ENCODE measurements around the gene RNF4. TPM values are rescaled to one million over a fixed set of nuclear protein-coding genes. Genes with fewer than 3 reads are reported as not detected.
A peak's percentile ranks its signal among the peaks of the same experiment; 100 is the strongest.
"Not testable (repeated sequence)": the region's sequence is repeated elsewhere in the genome, so short reads cannot be mapped to it uniquely, and the experiment has no call there.

The RNF4 gene
- total and polyA plus RNA-seq, 2 experiments from 2014 or later = 63.1 to 66.5 TPM

- H4K20me1 ChIP-seq (ENCODE audit: insufficient read depth) = no peaks in the 10 kb centered on the region
- H3F3A ChIP-seq (ENCODE audit: insufficient read depth) = peaks cover 20% of the 10 kb centered on the region
- no peak for DNase-seq
- no peak overlapping the region for H3K27ac ChIP-seq
- no peaks in the 10 kb centered on the region for H3K4me1 ChIP-seq (ENCODE audit: insufficient read depth)
- H3K9me2 ChIP-seq (ENCODE audit: insufficient read depth) = no peaks in the 10 kb centered on the region
- no peaks in the 10 kb centered on the region for H3K9me3 ChIP-seq (ENCODE audit: low read depth)
- H3K4me2 ChIP-seq (ENCODE audit: unreplicated experiment) = no peak overlapping the region
- H3K9ac ChIP-seq = no peak overlapping the region
- in situ Hi-C loops (cut with MboI) = no loop called here
- H2AFZ ChIP-seq = no peak overlapping the region
- no peaks in the 10 kb centered on the region for H3K36me3 ChIP-seq (ENCODE audit: low read depth)
- H3K79me2 ChIP-seq (ENCODE audit: insufficient read depth) = no peaks in the 10 kb centered on the region
- 70 to 75% methylated on average over 11 to 13 of the region's 13 CpGs for WGBS, 2 experiments (ENCODE audit: low coverage in 1 of 2, low lambda C conversion rate in 2 of 2, missing lambda C conversion rate in 2 of 2)
- TF ChIP-seq EZH2phosphoT487 (IDR thresholded peaks at IDR 0.05; ENCODE audit: insufficient read depth, low read depth) = no peak
- no peak for TF ChIP-seq EZH2 (IDR thresholded peaks at IDR 0.05; ENCODE audit: insufficient read depth, poor library complexity, severe bottlenecking)
- H3K4me3 ChIP-seq = no peak overlapping the region
- peaks cover 1% of the 10 kb centered on the region; the same call in 1 of the 2 replicates for H3K27me3 ChIP-seq (replicated peaks; ENCODE audit: insufficient read depth)
Observed at GRCh38 chr4:2426711-2427275, 42.1 kb upstream of the RNF4 start.

GRCh38 chr4:2427383-2428334 lies 41.2 kb upstream of the RNF4 start:
- Histone ChIP-seq H3K4me3 (no peak overlapping the region), H3K4me1 (ENCODE audit: insufficient read depth) (no peaks in the 10 kb centered on the region)
- 76 to 80% methylated on average over 23 of the region's 23 CpGs for WGBS, 2 experiments (ENCODE audit: low coverage in 1 of 2, low lambda C conversion rate in 2 of 2, missing lambda C conversion rate in 2 of 2)

DNA sequence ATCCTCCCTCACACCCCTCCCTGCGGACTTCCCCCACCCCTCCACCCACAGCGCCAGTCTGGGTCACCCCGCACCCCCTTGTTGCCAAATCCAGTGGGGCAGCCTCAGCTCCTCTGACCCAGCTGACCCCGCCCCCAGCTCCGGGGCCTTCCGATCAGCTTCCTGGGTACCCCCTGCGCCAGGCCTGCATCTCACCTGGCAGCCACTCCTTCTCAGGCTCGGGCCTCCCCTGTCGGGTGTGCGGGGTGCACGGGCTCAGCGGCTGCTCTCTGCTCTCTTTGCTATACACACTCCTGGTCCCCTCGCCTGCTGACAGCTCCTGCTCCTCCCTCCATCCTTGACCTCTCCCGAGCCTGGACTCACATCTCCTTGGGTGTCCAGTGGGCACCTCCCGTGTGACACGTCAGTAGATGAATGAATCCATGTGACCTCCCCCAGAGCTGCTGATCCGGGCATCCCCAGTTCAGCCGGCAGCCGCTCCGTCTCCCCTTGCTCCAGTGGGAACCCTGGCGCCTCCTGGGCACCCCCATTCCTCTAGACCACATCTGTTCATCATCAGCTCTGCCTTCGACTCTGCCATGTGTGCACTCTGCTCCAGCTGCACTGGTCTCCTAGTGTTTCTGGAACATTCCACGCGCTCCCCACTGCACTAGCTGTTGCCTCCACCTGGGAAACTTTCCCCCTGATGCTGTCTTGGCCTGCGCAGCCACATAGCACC lies 40.3 kb upstream of the RNF4 start:
- Histone ChIP-seq H2AFZ (no peak overlapping the region), H3K4me3 (no peak overlapping the region), H3K9me3 (ENCODE audit: low read depth) (no peaks in the 10 kb centered on the region), H4K20me1 (ENCODE audit: insufficient read depth) (no peaks in the 10 kb centered on the region), H3K79me2 (ENCODE audit: insufficient read depth) (no peaks in the 10 kb centered on the region), H3K9me2 (ENCODE audit: insufficient read depth) (no peaks in the 10 kb centered on the region), H3K27me3 (replicated peaks; ENCODE audit: insufficient read depth) (no peaks in the 10 kb centered on the region), H3K36me3 (ENCODE audit: low read depth) (no peaks in the 10 kb centered on the region), H3K4me1 (ENCODE audit: insufficient read depth) (no peaks in the 10 kb centered on the region), H3K27ac (no peak overlapping the region), H3F3A (ENCODE audit: insufficient read depth) (peaks cover 20% of the 10 kb centered on the region), H3K9ac (no peak overlapping the region), H3K4me2 (ENCODE audit: unreplicated experiment) (no peak overlapping the region)
- WGBS, 2 experiments (ENCODE audit: low coverage in 1 of 2, low lambda C conversion rate in 2 of 2, missing lambda C conversion rate in 2 of 2) = 51 to 52% methylated on average over 23 to 25 of the region's 25 CpGs
- TF ChIP-seq EZH2 (IDR thresholded peaks at IDR 0.05; ENCODE audit: insufficient read depth, poor library complexity, severe bottlenecking) = no peak
- in situ Hi-C loops (cut with MboI) = no loop called here
- DNase-seq = no peak

More at GRCh38 chr4:2427383-2428334, 41.2 kb upstream of the RNF4 start:
- in situ Hi-C loops (cut with MboI) = no loop called here
- Histone ChIP-seq H3K27me3 (replicated peaks; ENCODE audit: insufficient read depth) (no peaks in the 10 kb centered on the region), H3K4me2 (ENCODE audit: unreplicated experiment) (no peak overlapping the region), H3K27ac (no peak overlapping the region), H4K20me1 (ENCODE audit: insufficient read depth) (no peaks in the 10 kb centered on the region), H3K36me3 (ENCODE audit: low read depth) (no peaks in the 10 kb centered on the region), H3K9me3 (ENCODE audit: low read depth) (no peaks in the 10 kb centered on the region), H3K79me2 (ENCODE audit: insufficient read depth) (no peaks in the 10 kb centered on the region), H2AFZ (no peak overlapping the region), H3F3A (ENCODE audit: insufficient read depth) (peaks cover 20% of the 10 kb centered on the region), H3K9ac (no peak overlapping the region), H3K9me2 (ENCODE audit: insufficient read depth) (no peaks in the 10 kb centered on the region)
- TF ChIP-seq EZH2 (IDR thresholded peaks at IDR 0.05; ENCODE audit: insufficient read depth, poor library complexity, severe bottlenecking) (no peak), EZH2phosphoT487 (IDR thresholded peaks at IDR 0.05; ENCODE audit: insufficient read depth, low read depth) (no peak)
- no peak for DNase-seq

DNA sequence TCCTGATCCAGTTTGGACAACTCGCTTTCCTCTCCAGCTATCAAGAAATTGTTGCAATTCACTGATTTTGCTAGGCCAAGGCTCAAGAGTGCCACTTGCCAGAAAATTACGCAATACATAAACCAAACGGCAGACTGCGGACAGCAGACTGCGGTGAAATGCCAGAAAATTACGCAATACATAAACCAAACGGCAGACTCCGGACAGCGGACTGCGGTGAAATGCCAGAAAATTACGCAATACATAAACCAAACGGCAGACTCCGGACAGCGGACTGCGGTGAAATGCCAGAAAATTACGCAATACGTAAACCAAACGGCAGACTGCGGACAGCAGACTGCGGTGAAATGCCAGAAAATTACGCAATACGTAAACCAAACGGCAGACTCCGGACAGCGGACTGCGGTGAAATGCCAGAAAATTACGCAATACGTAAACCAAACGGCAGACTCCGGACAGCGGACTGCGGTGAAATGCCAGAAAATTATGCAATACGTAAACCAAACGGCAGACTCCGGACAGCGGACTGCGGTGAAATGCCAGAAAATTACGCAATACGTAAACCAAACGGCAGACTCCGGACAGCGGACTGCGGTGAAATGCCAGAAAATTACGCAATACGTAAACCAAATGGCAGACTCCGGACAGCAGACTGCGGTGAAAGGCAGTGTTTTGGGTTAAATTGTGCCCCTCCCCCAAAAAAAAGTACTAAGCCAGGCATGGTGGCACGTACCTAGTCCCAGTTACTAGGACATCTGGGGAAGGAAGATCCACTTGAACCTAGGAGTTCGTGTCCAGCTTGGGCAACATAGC lies 38.8 kb upstream of the RNF4 start:
- H3K36me3 ChIP-seq (ENCODE audit: low read depth); H3K4me3 ChIP-seq; H3K4me2 ChIP-seq (ENCODE audit: unreplicated experiment); H3K9me2 ChIP-seq (ENCODE audit: insufficient read depth); H3K79me2 ChIP-seq (ENCODE audit: insufficient read depth); H3K9me3 ChIP-seq (ENCODE audit: low read depth); H4K20me1 ChIP-seq (ENCODE audit: insufficient read depth); H3K9ac ChIP-seq; H3K27me3 ChIP-seq (replicated peaks; ENCODE audit: insufficient read depth); in situ Hi-C loops (cut with MboI); H3K4me1 ChIP-seq (ENCODE audit: insufficient read depth); H2AFZ ChIP-seq; H3K27ac ChIP-seq: not testable (repeated sequence)
- peaks cover 20% of the 10 kb centered on the region for H3F3A ChIP-seq (ENCODE audit: insufficient read depth)
- 54% methylated on average over 28 to 37 of the region's 49 CpGs for WGBS, 2 experiments (ENCODE audit: low coverage in 1 of 2, low lambda C conversion rate in 2 of 2, missing lambda C conversion rate in 2 of 2)
- DNase-seq = peak; percentile 49

Measured in GM23248 (cell line).